GM18951 (cell line): ENCODE measurements around the gene H2BK1.

Source experiments
- POLR2A ChIP-seq: IDR thresholded peaks from 4 replicates; pipeline ENCODE4 v1.6.1; 2011; ENCODE audit warnings: mild to moderate bottlenecking; ENCODE audit not compliant: insufficient read length, insufficient read depth; ENCODE audit errors: extremely low read depth
- in situ Hi-C: fragments of 300-500 bp; cut with MboI; formaldehyde crosslinking; loops from one replicate; pipeline ENCODE4 v1.12.0; 2022; ENCODE audit warnings: low sequenced_read_pairs, mixed read lengths, inconsistent platforms; ENCODE audit not compliant: unreplicated experiment

Gene H2BK1

DNA sequence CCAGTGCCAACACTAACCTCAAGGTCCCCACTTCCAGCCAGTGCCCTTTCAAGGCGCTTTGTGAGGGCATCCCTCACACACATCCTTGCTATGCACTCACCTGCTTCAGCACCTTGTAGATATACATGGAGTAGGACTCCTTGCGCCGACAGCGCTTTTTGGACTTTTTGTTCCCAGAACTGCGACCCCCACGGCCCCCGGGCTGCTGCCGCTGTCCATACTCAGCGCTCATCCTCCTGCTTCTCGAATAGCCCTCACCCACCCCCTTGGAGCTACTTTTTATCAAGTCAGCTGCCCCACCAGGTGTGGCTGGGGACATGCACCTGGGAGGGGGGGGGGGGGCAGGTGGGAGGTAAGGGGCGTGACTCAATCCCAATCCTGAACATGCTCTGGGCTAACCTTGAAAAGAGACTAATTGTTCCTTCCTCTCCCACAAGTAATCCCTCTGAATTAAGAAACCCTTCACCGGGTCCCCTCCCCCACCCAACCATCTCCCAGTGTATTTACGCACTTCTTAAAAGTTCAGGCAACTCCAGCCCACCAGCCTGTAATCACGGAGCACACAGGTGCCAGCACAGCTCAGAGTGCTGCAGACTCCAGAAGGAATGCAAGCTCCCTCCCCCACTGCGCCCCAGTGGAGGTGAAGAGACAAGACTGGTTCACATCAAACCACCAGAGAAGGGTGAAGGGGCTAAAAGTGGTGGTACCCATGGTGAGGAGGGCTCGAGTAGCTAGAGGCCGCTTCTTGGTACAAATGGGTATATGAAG, at the start of gene H2BK1:
Gene H2BK1, minus strand, starts transcription at position 402 of the 768 bp plus-strand sequence. Its CDS starts 170 bp downstream, at position 232.
- TF ChIP-seq POLR2A = no peak

DNA sequence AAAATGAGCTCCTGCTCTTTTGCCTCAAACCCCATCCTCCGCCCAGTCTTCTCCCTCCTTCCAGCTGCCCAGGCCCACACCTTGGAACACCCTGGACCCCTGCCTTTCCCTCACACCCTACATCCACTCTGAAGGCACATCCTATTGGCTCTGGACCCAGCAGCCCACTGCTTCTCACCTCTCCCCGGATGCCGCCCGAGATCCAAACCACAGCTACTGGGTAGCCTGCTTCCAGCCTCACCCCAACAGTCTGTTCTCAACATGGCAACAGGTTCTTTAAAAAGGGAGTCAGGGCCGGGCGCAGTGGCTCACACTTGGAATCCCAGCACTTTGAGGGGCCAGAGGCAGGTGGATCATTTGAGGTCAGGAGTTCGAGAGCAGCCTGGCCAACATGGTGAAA, 47.7 kb upstream of the H2BK1 start:
- no peak for TF ChIP-seq POLR2A
- in situ Hi-C loops = loop anchor here (10.0 kb wide), 1 partner anchor 93 kb away; the partner anchor contains the start of gene GBX1

More for the DNA sequence above, at the start of gene H2BK1:
- in situ Hi-C loops = no loop called here

DNA sequence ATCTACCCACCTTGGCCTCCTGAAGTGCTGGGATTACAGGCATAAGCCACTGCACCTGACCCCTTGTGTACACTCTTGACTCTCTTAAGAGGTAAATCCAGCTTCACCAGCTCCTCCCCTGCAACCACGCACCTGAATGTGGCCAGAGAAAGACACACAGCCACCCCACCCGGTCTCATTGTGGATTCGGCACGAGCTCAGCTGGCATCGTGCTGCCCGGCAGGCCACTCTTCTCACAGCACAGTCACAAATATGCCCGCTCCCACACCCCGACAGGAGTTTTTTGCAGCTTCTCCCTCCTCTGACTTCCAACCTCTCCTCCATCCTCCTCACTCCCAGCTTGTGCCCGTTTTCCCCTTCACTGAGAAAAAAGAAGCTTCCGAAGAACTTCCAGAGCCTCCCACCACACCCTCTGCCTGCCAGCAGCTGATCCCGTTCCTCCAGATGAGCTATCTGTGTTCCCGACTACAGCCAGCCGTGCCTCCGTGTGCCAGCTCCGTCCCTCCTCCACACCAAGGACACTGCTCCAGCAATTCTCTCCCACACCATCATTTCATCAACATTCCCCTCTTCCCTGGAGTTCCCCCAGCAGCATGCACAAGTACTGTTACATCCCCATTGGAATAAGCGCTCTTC, 46.2 kb upstream of the H2BK1 start:
- in situ Hi-C loops = loop anchor here (10.0 kb wide), 1 partner anchor 92 kb away; the partner anchor contains the start of gene GBX1
- no peak for TF ChIP-seq POLR2A

- no peak for TF ChIP-seq POLR2A
- in situ Hi-C loops = loop anchor here (10.0 kb wide), 1 partner anchor 91 kb away; the partner anchor contains the start of gene GBX1
Observed at GRCh38 chr7:151255390-151255789, 45.1 kb upstream of the H2BK1 start.

- no peak for TF ChIP-seq POLR2A
- in situ Hi-C loops = loop anchor here (10.0 kb wide), 1 partner anchor 90 kb away; the partner anchor contains the start of gene GBX1
Observed at GRCh38 chr7:151254851-151255250, 44.6 kb upstream of the H2BK1 start.

GRCh38 chr7:151254316-151254715, 44.0 kb upstream of the H2BK1 start:
- in situ Hi-C loops = loop anchor here (10.0 kb wide), 1 partner anchor 90 kb away; the partner anchor contains the start of gene GBX1
- no peak for TF ChIP-seq POLR2A

- in situ Hi-C loops = loop anchor here (10.0 kb wide), 1 partner anchor 88 kb away; the partner anchor contains the start of gene GBX1
- no peak for TF ChIP-seq POLR2A
Observed at GRCh38 chr7:151252961-151253711, 42.8 kb upstream of the H2BK1 start.

DNA sequence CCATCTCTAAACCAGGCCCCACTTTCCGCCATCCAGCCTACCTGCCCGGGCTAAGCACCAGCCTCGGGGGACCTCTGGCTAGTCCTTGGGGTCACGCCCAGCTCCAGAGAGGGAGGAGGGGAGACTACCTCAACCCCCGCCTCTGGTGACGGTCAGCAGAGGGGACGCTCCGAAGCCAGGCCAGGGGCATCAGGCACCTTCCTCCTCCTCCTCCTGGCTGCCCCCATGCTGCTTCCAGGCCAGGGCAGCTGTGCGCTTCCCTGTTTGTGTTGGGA, 42.2 kb upstream of the H2BK1 start:
- TF ChIP-seq POLR2A = no peak
- in situ Hi-C loops = loop anchor here (10.0 kb wide), 1 partner anchor 88 kb away; the partner anchor contains the start of gene GBX1

- in situ Hi-C loops = loop anchor here (10.0 kb wide), 1 partner anchor 87 kb away; the partner anchor contains the start of gene GBX1
Observed at GRCh38 chr7:151251689-151252560, 41.6 kb upstream of the H2BK1 start.

DNA sequence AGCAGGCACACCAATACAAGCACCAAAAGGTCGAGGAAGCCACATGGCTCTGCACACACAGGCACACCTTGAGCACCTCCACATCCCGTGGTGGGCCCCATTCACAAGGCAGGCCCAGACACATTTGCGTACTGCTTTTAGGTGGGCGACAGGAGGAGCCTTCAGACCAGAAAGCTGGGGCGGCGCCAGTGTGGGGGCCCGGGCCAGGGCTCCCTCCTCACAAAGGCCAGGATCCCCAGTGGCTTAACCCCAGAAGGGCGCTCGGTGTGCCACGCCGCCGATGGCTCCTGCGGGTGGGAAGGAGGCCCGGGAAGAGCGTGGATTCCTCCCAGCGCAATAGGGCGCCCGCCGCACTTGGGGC, 41.0 kb upstream of the H2BK1 start:
- in situ Hi-C loops = loop anchor here (10.0 kb wide), 1 partner anchor 87 kb away; the partner anchor contains the start of gene GBX1
- TF ChIP-seq POLR2A = no peak

More at GRCh38 chr7:151251689-151252560, 41.6 kb upstream of the H2BK1 start:
- TF ChIP-seq POLR2A = no peak

- in situ Hi-C loops = loop anchor here (10.0 kb wide), 1 partner anchor 86 kb away; the partner anchor contains the start of gene GBX1
- no peak for TF ChIP-seq POLR2A
Observed at GRCh38 chr7:151250181-151251132, 40.2 kb upstream of the H2BK1 start.
